ELR (cell line): ENCODE results near the gene VAV1.
A peak's percentile ranks its signal among the peaks of the same experiment; 100 is the strongest.
"Not testable (repeated sequence)": the region's sequence is repeated elsewhere in the genome, so short reads cannot be mapped to it uniquely, and the experiment has no call there.

Source experiments
- DNase-seq: peaks from one replicate; pipeline ENCODE4 v3.0.0-alpha.2; 2015; ENCODE audit warnings: low read depth

Gene VAV1

DNA sequence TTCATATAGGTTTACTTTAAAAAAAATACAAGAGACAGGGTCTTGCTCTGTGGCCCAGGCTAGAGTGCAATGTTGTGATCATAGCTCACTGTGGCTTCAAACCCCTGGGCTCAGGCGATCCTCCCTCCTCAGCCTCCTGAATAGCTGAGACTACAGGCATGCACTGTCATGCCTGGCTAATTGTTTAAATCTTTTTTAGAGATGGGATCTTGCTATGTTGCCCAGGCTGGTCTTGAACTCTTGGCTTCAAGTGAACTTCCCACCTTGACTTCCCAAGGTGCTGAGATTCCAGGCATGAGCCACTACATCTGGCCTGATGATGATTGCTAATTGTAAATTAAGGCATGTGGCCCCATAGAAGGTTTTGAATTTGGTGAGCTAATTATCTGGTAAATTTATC lies 79.5 kb downstream of the VAV1 start:
- no peak for DNase-seq

DNA sequence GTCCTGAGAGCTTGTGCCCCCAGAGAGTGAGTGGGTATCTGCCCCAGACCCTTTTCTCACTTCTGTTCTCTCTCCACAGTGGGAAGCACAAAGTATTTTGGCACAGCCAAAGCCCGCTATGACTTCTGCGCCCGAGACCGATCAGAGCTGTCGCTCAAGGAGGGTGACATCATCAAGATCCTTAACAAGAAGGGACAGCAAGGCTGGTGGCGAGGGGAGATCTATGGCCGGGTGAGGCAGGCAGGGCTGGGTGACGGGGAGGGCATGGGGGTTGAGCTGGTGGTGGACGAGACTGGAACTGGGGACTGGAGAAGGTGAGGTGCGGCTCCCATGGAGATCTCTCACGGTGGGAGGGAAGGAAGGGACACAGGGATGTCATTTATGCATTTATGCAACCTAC lies 81.4 kb downstream of the VAV1 start:
- DNase-seq = no peak

DNA sequence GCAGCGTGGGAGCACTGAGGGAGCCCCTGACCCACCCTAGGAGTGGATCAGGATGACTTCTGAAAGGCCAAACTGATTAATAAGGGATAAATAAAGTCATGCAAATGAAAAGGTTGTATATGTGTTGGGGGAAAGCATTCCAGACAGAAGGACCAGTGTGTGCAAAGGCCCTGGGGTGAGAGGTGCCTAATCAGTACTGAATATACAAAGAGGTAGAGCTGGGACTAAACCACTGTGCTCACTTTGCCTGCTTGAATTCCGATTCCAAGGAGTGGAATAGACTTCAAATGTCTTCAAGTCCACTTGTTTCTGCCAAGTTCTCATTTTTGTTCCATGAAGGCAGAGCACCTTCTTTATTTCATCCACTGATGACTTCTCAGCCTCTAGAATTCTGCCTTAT lies 82.2 kb downstream of the VAV1 start:
- DNase-seq = no peak

DNA sequence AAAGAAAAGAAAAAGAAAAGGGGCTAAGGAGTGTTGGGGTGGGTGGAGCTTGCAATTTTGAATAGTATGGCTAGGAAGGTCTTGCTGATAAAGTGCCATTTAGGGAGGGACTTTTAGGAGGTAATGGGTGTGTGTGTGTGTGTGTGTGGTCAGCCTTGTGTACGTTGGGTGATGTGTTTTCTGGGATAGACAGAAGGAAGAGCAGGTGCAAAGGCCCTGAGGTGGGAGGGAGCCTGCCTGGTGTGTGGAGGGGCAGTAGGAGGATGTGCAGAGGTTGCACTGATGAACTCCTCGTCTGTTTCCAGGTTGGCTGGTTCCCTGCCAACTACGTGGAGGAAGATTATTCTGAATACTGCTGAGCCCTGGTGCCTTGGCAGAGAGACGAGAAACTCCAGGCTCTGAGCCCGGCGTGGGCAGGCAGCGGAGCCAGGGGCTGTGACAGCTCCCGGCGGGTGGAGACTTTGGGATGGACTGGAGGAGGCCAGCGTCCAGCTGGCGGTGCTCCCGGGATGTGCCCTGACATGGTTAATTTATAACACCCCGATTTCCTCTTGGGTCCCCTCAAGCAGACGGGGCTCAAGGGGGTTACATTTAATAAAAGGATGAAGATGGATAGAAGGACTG lies 84.4 kb downstream of the VAV1 start:
- no peak for DNase-seq

DNA sequence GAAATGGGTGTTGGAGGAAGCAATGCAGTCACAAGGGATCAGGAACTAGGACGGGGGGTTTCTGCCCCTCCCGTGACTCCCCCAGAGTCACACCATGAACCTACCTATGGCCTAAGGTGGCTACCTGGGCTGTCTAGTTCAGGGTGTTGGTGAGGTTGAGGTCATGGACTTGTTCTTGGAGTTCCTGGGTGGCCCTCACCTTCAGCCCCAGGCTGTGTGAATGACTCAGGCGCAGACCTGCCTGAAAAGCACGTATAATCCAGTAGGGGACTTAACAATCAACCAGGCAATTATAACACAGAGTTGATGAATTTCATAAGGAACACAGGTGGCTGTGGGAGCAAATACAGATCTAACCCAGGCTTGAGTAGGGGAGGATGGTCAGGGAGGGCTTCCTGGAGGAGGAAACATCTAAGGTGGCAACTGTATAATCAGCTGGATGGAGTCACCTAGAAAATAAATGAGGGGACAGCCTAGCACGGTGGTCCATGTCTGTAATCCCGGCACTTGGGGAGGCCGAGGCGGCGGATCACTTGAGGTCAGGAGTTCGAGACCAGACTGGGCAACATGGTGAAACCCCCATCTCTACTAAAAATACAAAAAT lies 89.3 kb downstream of the VAV1 start:
- no peak for DNase-seq

DNA sequence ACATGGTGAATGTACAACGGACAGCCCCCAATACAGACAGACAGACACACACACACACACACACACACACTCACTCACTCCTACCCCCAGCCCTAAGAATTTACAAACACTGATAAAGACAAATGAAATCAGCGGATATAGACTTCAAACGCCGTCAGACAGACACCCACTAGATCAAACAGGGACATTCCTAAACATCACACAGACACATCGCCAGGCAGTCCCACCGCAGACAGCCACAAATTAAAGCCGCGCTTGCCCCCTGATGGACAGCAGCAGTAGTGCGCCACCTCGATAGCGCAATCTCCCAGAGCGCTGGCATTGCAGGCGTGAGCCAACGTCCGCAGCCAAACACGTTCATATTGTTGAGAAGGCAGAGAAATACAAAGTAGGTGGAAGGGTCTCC lies 90.2 kb downstream of the VAV1 start:
- DNase-seq = peak; percentile 76

DNA sequence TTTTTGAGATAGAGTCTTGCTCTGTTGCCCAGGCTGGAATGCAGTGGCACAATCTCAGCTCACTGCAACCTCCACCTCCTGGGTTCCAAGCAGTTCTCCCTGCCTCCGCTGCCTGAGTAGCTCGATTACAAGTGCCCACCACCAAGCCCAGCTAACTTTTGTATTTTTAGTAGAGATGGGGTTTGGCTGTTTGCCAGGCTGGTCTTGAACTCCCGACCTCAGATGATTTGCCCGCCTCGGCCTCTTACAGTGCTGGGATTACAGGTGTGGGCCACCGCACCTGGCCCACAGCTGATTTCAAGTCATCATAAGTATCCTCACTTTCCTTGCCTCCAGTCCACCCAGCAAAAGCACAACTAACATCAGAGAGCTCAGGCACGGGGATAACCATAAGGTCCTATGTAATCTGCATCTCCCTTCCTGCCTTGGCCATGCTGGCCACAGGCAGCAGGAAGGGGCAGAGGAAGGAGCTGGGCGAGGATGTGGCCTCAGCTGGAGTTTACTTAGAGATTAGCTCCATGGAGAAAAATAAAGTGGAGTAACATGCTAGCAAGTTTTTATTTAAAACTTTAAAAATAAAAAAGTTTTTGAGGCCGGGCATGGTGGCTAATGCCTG lies 91.9 kb downstream of the VAV1 start:
- no peak for DNase-seq

DNA sequence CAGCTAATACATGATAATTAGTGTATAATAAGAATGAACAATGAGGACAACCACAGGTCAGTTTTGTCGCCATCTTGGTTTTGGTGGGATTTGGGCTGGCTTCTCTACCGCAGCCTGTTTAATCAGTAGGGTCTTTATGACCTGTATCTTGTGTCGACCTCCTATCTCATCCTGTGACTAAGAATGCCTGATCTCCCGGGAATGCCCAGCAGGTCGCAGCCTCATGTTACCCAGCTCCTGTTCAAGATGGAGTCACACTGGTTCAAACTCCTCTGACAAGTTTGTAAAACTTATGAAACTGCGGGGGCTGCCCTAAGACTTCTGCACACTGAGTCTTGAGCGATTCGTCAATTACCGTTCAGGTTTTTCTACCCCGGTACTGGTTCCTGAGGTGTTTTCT lies 93.3 kb downstream of the VAV1 start:
- no peak for DNase-seq

DNA sequence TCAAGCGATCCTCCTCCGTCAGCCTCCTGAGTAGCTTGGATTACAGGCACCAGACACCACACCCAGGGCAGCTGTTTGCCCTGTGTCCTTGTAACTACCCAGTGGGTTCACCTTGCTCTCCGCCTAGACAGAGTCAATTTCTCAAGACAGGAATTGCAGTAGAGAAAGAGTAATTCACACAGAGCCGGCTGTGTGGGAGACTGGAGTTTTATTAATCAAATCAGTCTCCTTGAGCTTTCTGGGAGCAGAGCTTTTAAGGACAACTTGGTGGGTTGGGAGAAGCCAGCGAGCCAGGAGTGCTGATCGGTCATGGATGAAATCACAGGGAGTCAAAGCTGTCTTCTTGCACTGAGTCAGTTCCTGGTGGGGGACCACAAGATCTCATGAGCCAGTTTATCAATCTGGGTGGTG lies 94.2 kb downstream of the VAV1 start:
- peak; percentile 1 for DNase-seq

DNA sequence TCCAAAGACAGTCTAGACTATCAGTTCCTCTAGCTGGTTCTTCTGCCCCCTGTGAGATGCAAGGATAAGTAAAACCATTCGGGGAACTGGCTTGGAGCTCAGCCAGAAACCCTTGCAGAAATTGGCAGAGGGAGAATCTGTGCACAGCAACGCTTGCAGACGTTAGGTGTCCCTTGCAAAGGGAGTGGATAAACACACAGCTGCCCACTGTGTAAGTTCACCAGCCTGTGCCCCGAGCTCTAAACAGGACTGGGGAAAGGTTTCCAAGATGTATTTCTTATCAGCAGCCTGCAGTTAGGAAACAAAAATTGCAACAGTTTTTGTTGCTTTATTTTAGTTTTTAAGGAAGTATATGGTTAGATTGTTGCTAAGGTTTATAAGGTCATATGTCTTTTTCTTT lies 95.8 kb downstream of the VAV1 start:
- no peak for DNase-seq

DNA sequence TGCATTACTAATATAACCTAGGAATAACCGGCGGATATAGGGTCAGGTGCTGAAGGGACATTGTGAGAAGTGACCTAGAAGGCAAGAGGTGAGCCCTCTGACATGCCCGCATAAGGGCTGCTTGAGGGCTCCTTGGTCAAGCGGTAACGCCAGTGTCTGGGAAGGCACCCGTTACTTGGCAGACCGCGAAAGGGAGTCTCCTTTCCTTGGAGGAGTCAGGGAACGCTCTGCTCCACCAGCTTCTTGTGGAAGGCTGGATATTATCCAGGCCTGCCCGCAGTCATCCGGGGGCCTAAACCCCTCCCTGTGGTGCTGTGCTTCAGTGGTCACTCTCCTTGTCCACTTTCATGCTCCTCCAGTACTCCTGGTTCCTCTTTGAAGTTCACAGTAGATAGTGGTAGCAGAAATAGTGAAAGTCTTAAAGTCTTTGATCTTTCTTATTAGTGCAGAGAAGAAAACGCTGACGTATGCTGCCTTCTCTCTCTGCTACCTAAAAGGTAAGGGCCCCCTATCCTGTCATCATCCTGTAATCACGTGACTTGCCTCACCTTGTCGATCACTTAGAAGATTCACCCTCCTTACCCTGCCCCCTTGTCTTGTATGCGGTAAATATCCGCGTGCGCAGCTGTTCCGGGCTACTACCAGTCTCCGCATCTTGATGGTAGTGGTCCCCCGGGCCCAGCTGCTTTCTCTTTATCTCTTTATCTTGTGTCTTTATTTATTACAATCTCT lies 96.8 kb downstream of the VAV1 start:
- not testable (repeated sequence) for DNase-seq

DNA sequence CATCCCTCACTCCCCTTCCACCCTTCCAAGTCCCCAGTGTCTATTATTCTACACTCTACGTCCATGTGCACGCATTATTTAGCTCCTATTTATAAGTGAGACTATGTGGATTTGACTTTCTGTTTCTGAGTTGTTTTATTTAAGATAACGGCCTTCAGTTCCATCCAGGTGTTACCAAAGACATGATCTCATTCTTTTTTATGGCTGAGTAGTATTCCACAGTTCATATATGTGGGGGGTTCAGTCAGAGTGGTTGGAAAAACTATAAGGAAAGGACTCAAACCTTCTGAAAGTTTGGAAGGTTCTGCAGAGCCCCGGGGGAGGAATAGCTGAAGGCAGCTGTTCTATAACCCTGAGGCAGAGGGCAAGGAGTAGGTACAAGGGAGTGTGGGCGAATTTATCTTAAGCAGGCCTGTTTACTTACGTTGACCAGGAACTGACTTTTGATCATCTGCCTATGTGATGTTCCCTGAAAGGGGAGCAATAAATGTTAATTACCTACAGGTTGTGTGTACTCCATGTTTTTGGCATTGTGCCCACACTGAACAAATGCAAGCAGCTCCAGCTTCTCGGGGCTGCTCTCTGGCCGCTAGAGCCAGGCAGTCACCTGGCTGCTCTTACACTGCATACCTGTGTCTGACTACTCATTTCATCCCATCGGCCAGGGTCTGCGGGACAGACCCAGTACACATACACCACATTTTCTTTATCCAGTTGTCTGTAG lies 101.4 kb downstream of the VAV1 start:
- DNase-seq = no peak

DNA sequence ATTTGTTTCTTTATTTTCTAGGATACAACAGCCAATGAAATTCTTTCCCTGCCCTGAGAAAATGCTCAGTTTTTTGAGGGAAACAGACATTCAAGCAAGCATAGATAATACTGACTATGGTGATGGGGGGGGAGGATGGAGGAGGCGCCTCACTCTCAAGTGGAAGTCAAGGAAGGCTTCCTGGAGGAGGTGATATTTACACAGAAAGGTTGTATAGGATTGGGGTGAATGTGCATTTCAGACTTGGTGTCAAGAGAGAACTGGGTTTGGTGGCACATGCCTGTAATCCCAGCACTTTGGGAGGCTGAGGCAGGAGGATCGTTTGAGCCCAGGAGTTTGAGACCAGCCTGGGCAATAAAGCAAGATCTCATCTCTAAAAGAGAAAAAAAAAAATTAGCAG lies 102.7 kb downstream of the VAV1 start:
- no peak for DNase-seq

DNA sequence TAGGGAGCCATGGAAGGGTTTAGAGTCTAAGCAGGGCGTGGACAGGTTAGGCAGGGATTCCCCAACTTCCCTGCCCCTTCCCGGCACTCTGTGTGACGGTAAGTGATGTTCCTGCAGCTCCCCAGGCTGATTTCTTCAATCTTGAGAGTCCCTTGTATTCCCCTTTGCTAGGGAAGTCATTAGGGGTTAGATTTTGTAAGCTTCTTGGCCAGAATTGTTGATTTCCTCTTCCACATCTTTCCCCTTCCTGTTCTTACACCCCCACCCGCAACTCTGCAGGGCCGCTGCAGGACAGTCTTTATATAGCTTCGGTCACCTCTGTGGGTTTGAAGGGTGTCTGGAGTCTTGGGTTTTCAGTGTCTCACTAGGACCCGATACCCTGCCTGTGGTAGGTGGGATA lies 104.2 kb downstream of the VAV1 start:
- DNase-seq = no peak

DNA sequence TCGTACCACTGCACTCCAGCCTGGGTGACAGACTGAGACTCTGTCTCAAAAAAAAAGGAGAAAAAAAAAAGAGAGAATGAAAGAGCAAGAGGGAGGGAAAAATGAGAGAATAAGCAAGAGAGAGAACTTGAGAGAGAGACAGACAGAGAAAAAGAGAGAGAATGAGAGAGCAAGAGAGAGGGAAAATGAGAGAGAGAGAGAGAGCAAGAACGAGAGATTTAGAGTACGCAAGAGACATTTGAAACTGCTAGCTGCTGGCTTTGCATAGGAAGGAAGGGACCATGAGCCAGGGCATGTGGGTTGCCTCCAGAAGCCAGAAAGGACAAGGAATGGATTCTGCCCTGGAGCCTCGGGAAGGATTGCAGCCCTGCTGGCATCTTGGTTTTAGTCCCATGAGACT lies 105.3 kb downstream of the VAV1 start:
- no peak for DNase-seq

DNA sequence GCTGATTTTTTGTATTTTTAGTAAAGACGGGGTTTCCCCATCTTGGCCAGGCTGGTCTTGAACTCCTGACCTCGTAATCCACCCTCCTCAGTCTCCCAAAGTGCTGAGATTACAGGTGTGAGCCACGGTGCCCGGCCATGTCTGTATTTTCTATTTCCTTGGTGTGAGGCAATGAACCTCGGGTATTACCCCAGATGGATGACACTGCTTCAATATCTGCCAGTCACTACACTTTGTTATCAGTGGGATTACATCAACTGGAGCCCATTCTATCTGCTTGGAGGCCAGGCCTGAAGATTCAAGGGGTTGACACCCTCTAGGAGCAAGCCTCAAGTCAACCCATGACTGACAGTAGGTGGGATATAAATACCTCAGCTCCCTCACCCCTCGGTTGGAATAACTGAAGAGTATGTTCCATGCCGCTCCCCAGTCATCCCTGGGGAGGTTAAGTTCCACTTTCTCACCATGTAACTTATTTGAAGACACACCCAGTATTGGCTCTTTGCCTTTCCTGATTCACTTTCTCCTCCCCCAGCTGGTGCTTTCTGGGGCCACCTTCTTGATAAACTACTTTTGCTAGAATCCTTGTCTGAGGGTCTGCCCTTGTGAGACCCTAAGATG lies 113.9 kb downstream of the VAV1 start:
- DNase-seq = no peak

DNA sequence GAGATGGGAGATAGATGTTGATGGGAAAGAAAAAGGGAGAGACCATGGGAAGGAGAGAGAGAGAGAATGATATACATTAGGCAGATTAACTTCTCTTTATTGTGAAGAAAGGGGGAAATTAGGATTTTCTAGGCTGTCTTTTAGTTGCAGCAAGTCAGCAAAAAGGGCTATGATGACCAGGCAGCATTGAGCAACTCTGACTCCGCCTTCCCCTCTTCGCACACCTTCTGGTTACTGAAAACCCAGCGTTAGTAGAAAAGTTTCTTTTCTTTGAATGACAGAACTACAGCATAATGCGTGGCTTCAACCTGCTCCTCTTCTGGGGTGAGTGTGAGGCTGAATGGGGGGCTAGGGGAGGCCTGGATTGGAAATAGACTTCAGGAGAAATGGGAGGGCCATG lies 114.8 kb downstream of the VAV1 start, which contains the start of gene ADGRE1:
Gene ADGRE1, plus strand, starts transcription at position 264 of the 400 bp plus-strand sequence. Its CDS starts 30 bp downstream, at position 294.
- DNase-seq = no peak

DNA sequence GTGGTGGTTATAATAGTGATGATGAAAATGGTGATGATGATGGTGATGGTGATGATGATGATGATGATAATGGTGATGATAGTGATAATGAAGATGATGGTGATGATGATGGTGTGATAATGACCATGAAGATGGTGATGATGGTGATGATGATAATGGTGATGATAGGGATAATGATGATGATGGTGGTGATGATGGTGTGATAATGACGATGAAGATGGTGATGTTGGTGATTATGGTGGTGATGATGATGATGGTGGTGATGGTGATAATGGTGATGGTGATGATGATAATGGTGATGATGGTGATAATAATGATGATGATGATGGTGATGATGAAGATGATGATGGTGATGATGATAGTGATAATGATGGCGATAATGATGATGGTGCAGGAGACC lies 116.5 kb downstream of the VAV1 start:
- DNase-seq = no peak

DNA sequence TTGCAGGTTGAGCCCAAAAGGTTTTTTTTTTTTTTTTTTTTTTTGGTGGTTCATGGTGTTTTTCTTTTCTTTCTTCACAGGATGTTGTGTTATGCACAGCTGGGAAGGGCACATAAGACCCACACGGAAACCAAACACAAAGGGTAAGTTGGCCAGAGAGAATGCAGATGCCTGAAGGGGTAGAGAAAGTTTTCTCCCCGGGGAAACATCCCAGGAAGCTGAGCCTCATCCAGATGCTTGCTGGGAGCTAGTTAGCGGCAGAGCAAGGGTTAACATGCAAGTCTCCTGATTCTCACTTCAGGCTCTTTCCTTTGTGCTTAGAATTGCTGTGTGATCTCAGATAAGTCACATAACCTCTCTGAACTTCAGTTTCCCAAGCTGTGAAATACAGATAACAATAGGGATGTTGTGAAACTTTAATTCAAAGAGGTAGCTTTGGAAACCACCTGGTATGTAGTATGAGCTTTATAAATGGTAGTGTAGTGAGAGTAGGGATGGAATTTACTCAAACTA lies 117.9 kb downstream of the VAV1 start:
- no peak for DNase-seq

DNA sequence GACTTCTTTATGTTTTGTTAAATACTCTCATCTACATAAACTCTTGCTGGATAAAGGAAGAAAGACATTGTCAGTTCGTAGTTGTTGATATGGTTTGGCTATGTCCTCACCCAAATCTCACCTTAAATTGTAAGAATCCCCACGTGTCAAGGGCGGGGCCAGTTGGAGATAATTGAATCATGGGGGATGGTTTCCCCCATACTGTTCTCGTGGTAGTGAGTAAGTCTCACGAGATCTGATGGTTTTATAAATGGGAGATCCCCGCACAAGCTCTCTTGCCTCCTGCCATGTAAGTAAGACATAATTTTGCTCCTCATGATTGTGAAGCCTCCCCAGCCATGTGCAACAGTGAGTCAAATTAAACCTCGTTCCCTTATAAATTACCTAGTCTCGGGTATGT lies 118.4 kb downstream of the VAV1 start:
- no peak for DNase-seq

DNA sequence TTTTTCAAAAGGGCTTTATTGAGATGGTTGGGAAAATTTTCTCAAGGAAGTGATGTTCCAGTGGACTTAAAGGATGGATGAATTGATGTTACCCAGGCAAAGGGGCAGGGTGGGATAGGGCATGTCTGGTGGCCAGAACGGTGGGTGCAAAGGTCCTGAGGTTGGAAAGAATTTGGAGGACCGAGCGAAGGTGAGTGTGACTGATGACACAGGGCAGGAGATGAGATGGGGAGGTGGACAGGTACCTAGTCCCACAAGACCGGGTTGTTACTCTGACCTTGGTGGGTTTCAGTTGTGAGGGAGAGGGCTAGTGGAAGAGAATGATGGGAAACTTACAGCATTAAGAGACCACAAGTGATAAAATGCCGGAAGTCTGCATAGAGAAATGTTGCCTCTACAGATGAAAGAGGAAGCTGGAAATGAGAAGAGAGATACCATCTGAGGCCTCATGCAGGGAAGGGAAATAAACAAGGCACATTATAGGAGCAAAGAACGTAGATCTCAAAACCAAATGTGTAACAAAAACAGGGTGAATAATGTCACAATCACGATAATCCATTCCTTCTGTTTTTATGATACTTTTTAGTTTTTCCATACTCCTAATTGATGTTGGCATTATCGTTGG lies 119.4 kb downstream of the VAV1 start:
- DNase-seq = no peak
